Fibroblast of lung (primary cell): ENCODE measurements around the gene KLHL25.

Source experiments
- CTCF ChIP-seq, 2 donors: IDR thresholded peaks in 1 of 2; conservative IDR thresholded peaks in 1 of 2; 1 replicate in 1 of 2; 2 replicates in 1 of 2; pipeline ENCODE4 v1.5.1; 2011 to 2012; ENCODE audit warnings: low read length in 2 of 2, control low read depth in 1 of 2, inconsistent platforms in 1 of 2, low read depth in 1 of 2, mild to moderate bottlenecking in 1 of 2
- EZH2 ChIP-seq: IDR thresholded peaks from 2 replicates; pipeline ENCODE4 v1.5.1; 2012; ENCODE audit warnings: low read length, control low read depth, mild to moderate bottlenecking; ENCODE audit errors: missing control alignments

GRCh38 chr15:85834651-85835050 lies 39.9 kb upstream of the KLHL25 start:
- no peak for TF ChIP-seq CTCF (conservative IDR thresholded peaks at IDR 0.05 in 1 of 2, IDR thresholded peaks at IDR 0.05 in 1 of 2; ENCODE audit: low read depth in 1 of 2, low read length in 2 of 2)
- no peak for TF ChIP-seq EZH2
